Epidermal melanocyte (primary cell): ENCODE results near the gene KIF5A.
"Not testable (repeated sequence)": the region's sequence is repeated elsewhere in the genome, so short reads cannot be mapped to it uniquely, and the experiment has no call there.

Experiments
- DNase-seq: peaks from one replicate; pipeline ENCODE4 v3.0.0; 2011; ENCODE audit warnings: low spot score; ENCODE audit not compliant: insufficient read length

KIF5A gene

DNA sequence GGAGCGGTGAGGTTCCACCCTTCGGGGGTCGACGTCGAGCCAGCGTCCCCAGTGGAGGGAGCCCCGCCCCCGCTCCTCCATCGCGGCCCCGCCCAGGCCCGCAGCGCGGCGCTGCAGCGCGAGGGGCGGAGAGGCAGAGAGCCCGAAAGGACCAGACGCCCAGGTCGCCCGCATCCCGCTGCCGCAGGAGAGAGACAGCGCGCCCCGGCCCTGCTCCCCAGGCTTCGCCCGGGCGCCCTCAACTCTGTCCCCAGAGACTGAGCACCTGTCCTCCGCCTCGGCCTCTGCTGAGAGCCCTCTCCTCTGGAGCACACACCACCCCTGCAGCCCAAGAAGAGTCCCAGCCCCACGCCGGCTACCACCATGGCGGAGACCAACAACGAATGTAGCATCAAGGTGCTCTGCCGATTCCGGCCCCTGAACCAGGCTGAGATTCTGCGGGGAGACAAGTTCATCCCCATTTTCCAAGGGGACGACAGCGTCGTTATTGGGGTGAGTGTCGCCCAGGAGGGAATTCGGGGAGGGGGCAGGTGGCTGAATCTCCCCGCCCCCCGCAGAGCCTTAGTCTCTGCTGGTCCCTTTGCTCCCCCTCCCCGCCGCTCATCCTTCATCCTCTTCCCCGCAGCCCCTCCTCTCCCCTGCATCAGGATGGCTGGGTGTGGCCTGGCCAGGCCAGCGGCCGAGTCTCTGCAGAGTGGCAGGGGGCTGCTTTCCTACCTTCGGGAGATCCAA, at the start of gene KIF5A:
Gene KIF5A (plus strand): TSS at position 136 of the 732 bp plus-strand sequence. CDS start 228 bp downstream, at position 364.
- DNase-seq: no peak

- no peak for DNase-seq
These were observed 49.6 kb upstream of the KIF5A start for GRCh38 chr12:57500213-57500612.

GRCh38 chr12:57502311-57502969, 47.4 kb upstream of the KIF5A start:
- not testable (repeated sequence) for DNase-seq

DNA sequence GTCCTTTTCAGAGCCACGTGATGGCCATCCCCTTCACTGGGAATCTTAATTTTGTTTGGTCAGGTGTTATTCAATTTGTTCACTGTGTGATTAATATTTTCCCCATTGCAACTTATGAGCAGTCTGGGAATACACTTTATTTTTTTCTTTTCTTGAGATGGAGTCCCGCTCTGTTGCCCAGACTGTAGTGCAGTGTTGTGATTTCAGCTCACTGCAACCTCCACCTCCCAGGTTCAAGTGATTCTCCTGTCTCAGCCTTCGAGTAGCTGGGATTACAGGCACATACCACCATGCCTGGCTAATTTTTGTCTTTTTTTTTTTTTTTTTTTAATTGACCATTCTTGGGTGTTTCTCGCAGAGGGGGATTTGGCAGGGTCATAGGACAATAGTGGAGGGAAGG, 43.3 kb upstream of the KIF5A start:
- not testable (repeated sequence) for DNase-seq

GRCh38 chr12:57507796-57508195, 42.0 kb upstream of the KIF5A start:
- DNase-seq: not testable (repeated sequence)

DNA sequence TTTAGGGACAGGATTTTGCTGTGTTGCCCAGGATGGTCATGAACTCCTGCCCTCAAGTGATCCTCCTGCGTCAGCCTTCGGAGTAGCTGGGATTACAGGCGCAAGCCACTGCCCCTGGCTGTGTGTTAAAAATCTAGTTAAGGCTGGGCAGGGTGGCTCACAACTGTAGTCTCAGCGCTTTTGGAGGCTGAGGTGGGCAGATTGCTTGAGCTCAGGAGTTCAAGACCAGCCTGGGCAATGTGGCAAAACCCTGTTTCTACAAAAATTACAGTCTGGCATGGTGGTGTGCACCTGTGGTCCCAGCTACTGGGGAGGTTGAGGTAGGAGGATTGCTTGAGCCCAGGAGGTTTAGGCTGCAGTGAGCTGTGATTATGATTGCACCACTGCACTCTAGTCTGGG, 38.7 kb upstream of the KIF5A start:
- DNase-seq: no peak

DNA sequence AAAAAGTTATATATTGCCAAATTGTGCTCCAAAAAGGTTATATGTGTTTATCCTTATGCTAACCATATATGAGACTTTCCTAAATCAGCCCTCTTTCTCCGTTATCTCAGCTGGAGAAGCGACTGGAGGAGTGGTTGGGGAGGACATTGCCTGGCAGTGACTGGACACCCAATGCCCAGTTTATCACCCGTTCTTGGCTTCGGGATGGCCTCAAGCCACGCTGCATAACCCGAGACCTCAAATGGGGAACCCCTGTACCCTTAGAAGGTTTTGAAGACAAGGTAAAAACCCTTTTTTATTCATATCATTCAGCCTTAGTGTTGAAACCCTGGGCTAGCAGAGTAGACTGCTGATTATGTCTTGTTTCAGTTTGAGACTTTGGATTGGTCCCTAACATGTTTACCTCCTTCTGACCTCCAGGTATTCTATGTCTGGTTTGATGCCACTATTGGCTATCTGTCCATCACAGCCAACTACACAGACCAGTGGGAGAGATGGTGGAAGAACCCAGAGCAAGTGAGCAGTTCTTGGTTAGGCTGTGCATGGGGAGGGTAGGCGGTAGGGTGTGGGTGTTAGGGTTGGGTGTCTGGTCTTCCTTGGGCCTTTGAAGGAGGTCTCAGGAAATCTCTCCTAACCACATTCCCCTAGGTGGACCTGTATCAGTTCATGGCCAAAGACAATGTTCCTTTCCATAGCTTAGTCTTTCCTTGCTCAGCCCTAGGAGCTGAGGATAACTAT, 38.1 kb upstream of the KIF5A start:
- no peak for DNase-seq

- no peak for DNase-seq
These were observed 37.2 kb upstream of the KIF5A start for GRCh38 chr12:57512665-57513064.

DNA sequence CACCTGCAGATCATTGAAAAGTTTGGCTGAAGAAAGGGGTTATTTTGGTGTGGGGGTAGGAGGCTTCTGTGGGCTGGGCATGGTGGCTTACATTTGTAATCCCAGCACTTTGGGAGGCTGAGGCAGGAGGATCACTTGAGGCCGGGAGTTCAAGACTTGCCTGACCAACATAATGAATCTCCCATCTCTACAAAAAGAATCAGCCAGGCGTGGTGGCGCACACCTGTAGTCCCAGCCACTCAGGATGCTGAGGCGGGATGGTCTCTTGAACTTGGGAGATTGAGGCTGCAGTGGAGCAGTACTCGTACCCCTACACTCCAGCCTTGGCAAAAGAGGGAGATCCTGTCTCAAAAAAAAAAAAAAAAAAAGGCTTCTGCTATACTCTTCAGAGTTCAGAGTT, 36.6 kb upstream of the KIF5A start:
- no peak for DNase-seq

DNA sequence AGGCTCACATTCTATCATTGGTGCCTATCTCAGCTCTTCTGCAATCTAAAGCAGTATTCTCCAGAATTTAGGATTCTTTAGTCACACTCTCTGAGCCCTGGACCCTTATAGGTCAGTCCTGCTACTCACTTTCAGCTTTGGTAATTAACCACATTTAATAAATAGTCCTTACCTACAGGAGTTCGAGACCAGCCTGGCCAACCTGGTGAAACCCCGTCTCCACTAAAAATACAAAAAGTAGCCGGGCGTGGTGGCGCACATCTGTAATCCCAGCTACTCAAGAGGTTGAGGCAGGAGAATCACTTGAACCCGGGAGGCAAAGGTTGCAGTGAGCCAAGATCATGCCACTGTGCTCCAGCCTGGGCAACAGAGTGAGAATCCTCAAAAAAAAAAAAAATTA, 36.2 kb upstream of the KIF5A start:
- not testable (repeated sequence) for DNase-seq

GRCh38 chr12:57514246-57514645, 35.6 kb upstream of the KIF5A start:
- DNase-seq: not testable (repeated sequence)

- no peak for DNase-seq
These were observed 35.0 kb upstream of the KIF5A start for GRCh38 chr12:57514720-57515407.

GRCh38 chr12:57515408-57515933, 34.4 kb upstream of the KIF5A start:
- no peak for DNase-seq

- DNase-seq: no peak
These were observed 33.8 kb upstream of the KIF5A start for GRCh38 chr12:57515934-57516541.

GRCh38 chr12:57516617-57517153, 33.2 kb upstream of the KIF5A start:
- DNase-seq: no peak

- no peak for DNase-seq
These were observed 32.7 kb upstream of the KIF5A start for GRCh38 chr12:57517187-57517586.

DNA sequence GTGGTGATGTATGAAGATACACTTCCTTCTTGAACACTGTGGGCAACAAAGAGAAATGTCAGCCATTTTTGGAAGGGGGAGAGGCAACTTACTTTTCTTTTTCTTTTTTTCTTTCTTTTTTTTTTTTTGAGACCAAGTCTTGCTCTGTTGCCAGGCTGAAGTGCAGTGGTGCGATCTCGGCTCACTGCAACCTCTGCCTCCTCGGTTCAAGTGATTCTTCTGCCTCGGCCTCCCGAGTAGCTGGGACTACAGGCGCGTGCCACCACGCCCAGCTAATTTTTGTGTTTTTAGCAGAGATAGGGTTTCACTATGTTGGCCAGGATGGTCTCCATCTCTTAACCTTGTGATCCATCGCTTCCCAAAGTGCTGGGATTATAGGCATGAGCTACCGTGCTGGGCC, 32.1 kb upstream of the KIF5A start:
- DNase-seq: not testable (repeated sequence)

GRCh38 chr12:57518176-57518919, 31.5 kb upstream of the KIF5A start:
- no peak for DNase-seq

GRCh38 chr12:57518920-57519795, 30.7 kb upstream of the KIF5A start:
- DNase-seq: no peak
